HepG2 (cell line): ENCODE data around the gene SSC4D. TPM values are rescaled to one million over a fixed set of nuclear protein-coding genes. Genes with fewer than 3 reads are reported as not detected.
A peak's percentile ranks its signal among the peaks of the same experiment; 100 is the strongest.

Experiments
- ATAC-seq: fragments of 200-7000 bp; cut with Tn5 transposase; 3 replicates; pipeline ENCODE4 v1.9.1; 2020; ENCODE audit warnings: mild to moderate bottlenecking, moderate library complexity
- BruUV-seq: library from RNA; stranded (reverse); fragments of 400-500 nt; replicated peaks from 2 replicates; lab custom pipeline; 2021; lab: Mats Ljungman, UMichigan
- CTCF ChIA-PET: fragments of 300-600 bp; formaldehyde crosslinking; extraction: SDS; loops from one replicate; lab custom pipeline; 2021; ENCODE audit warnings: low total read pairs, inconsistent platforms, low intra/inter-chr PET ratio; lab: Yijun Ruan, JAX
- POLR2A ChIA-PET: fragments of 350-600 bp; sonication (Branson Sonifier 250); formaldehyde crosslinking; loops from one replicate; lab custom pipeline; 2020; ENCODE audit warnings: antibody characterized with exemption, inconsistent platforms; lab: Yijun Ruan, JAX
- DNase-seq: peaks from one replicate; pipeline ENCODE4 v3.0.0-alpha.2; 2015; ENCODE audit warnings: low spot score
- FAIRE-seq: peaks from 3 replicates; lab custom pipeline; 2011; peaks lifted over from hg19 to GRCh38; lab: Jason Lieb, UNC
- H2AFZ ChIP-seq: one replicate; pipeline ENCODE4 v1.6.1; 2011; ENCODE audit warnings: low read length, inconsistent platforms
- H3K27ac ChIP-seq: fragments of 300-600 bp; 3 replicates; pipeline ENCODE4 v1.8.0; 2011; ENCODE audit warnings: mixed run types, mild to moderate bottlenecking, mixed read lengths, low read length, inconsistent platforms; ENCODE audit not compliant: insufficient read depth; ENCODE audit errors: extremely low read length
- H3K27me3 ChIP-seq, 2 experiments: fragments of 200-600 bp in 1 of 2; 2 replicates in 1 of 2; 3 replicates in 1 of 2; pipeline versions ENCODE4 v1.6.0 to v1.8.0; 2011; ENCODE audit warnings: low read length in 2 of 2, mild to moderate bottlenecking in 2 of 2, moderate library complexity in 2 of 2, inconsistent platforms in 1 of 2; ENCODE audit not compliant: insufficient read depth in 2 of 2, control insufficient read depth in 1 of 2
- H3K36me3 ChIP-seq, 2 experiments: fragments of 200-600 bp in 1 of 2; replicated peaks in 1 of 2; 2 replicates in 1 of 2; 3 replicates in 1 of 2; pipeline versions ENCODE4 v1.5.1 to v1.8.0; 2011; ENCODE audit warnings: low read length in 2 of 2, inconsistent platforms in 1 of 2; ENCODE audit not compliant: insufficient read depth in 2 of 2, control insufficient read depth in 1 of 2
- H3K4me1 ChIP-seq: 2 replicates; pipeline ENCODE4 v1.5.1; 2012; ENCODE audit warnings: low read length, inconsistent platforms; ENCODE audit not compliant: insufficient read depth
- H3K4me2 ChIP-seq: 2 replicates; pipeline ENCODE4 v1.6.0; 2011; ENCODE audit warnings: low read depth, low read length, inconsistent platforms
- H3K4me3 ChIP-seq, 3 experiments: fragments of 200-600 bp in 1 of 3; sonication (generic), shearing (Covaris generic) in 1 of 3; replicated peaks in 1 of 3; 2 replicates each; pipeline ENCODE4 v1.5.1; 2011 to 2016; ENCODE audit warnings: low read length in 3 of 3, inconsistent platforms in 2 of 3, low read depth in 2 of 3, mild to moderate bottlenecking in 2 of 3, control low read depth in 1 of 3, mixed read lengths in 1 of 3; ENCODE audit not compliant: insufficient read depth in 1 of 3
- H3K79me2 ChIP-seq: one replicate; pipeline ENCODE4 v1.6.1; 2011; ENCODE audit warnings: low read length, inconsistent platforms; ENCODE audit not compliant: insufficient read depth
- H3K9ac ChIP-seq: 2 replicates; pipeline ENCODE4 v1.6.0; 2011; ENCODE audit warnings: mild to moderate bottlenecking, low read depth, low read length, inconsistent platforms; ENCODE audit not compliant: insufficient read depth
- H3K9me3 ChIP-seq: 2 replicates; pipeline ENCODE4 v1.5.1; 2012; ENCODE audit warnings: mild to moderate bottlenecking, low read length
- H4K20me1 ChIP-seq: 2 replicates; pipeline ENCODE4 v1.6.0; 2011; ENCODE audit warnings: inconsistent platforms, mild to moderate bottlenecking, low read length, moderate library complexity; ENCODE audit not compliant: insufficient read depth
- ELF3 ChIP-seq: IDR thresholded peaks from 2 replicates; pipeline ENCODE4 v1.6.1; 2016; ENCODE audit warnings: missing genetic modification reagents, missing compliant biosample characterization
- ETV5 ChIP-seq: IDR thresholded peaks from 2 replicates; pipeline ENCODE4 v1.6.1; 2018; ENCODE audit warnings: missing biosample characterization, missing genetic modification reagents, inconsistent platforms, borderline replicate concordance
- FOXJ3 ChIP-seq: sonication (generic); formaldehyde crosslinking; IDR thresholded peaks from 2 replicates; pipeline ENCODE4 v1.4.0; 2020; ENCODE audit warnings: missing genetic modification reagents, mild to moderate bottlenecking, borderline replicate concordance
- KLF12 ChIP-seq: sonication (generic); formaldehyde crosslinking; IDR thresholded peaks from 2 replicates; pipeline ENCODE4 v1.4.0; 2020; ENCODE audit warnings: missing genetic modification reagents, borderline replicate concordance
- NR1H2 ChIP-seq: sonication (generic); formaldehyde crosslinking; IDR thresholded peaks from 2 replicates; pipeline ENCODE4 v1.8.1; 2022; ENCODE audit warnings: low read depth, missing genetic modification reagents, borderline replicate concordance
- PAF1 ChIP-seq: IDR thresholded peaks from 2 replicates; pipeline ENCODE4 v1.6.1; 2016; ENCODE audit warnings: missing genetic modification reagents, missing compliant biosample characterization
- RBAK ChIP-seq: sonication (generic); formaldehyde crosslinking; IDR thresholded peaks from 2 replicates; pipeline ENCODE4 v1.5.1; 2020; ENCODE audit warnings: mild to moderate bottlenecking, missing genetic modification reagents
- REPIN1 ChIP-seq: sonication (generic); formaldehyde crosslinking; IDR thresholded peaks from 2 replicates; pipeline ENCODE4 v1.8.0; 2022; ENCODE audit warnings: missing genetic modification reagents, low read depth, mild to moderate bottlenecking, borderline replicate concordance
- SATB2 ChIP-seq: sonication (generic); formaldehyde crosslinking; IDR thresholded peaks from 2 replicates; pipeline ENCODE4 v1.5.0; 2020; ENCODE audit warnings: missing genetic modification reagents
- ZMAT3 ChIP-seq: sonication (generic); formaldehyde crosslinking; conservative IDR thresholded peaks from 2 replicates; pipeline ENCODE4 v1.7.0; 2021; ENCODE audit warnings: missing genetic modification reagents
- ZNF230 ChIP-seq: sonication (generic); formaldehyde crosslinking; IDR thresholded peaks from 2 replicates; pipeline ENCODE4 v1.4.0; 2020; ENCODE audit warnings: mild to moderate bottlenecking, missing genetic modification reagents
- ZNF33A ChIP-seq: sonication (generic); formaldehyde crosslinking; IDR thresholded peaks from 2 replicates; pipeline ENCODE4 v1.5.1; 2020; ENCODE audit warnings: missing genetic modification reagents, mild to moderate bottlenecking, moderate library complexity, borderline replicate concordance
- ZNF484 ChIP-seq: sonication (generic); formaldehyde crosslinking; IDR thresholded peaks from 2 replicates; pipeline ENCODE4 v1.5.1; 2020; ENCODE audit warnings: mild to moderate bottlenecking, low read depth, missing genetic modification reagents, borderline replicate concordance
- ZNF569 ChIP-seq: sonication (generic); formaldehyde crosslinking; IDR thresholded peaks from 2 replicates; pipeline ENCODE4 v1.5.0; 2020; ENCODE audit warnings: mild to moderate bottlenecking, missing genetic modification reagents, moderate library complexity, borderline replicate concordance
- ZNF614 ChIP-seq: IDR thresholded peaks from 2 replicates; pipeline ENCODE4 v1.6.1; 2018; ENCODE audit warnings: missing biosample characterization, missing genetic modification reagents, inconsistent platforms, borderline replicate concordance
- ZNF766 ChIP-seq: sonication (generic); formaldehyde crosslinking; IDR thresholded peaks from 2 replicates; pipeline ENCODE4 v1.5.0; 2020; ENCODE audit warnings: missing genetic modification reagents, borderline replicate concordance
- WGBS: methylation state at CpG from one replicate; pipeline ENCODE4 v1.1.6; 2017; ENCODE audit warnings: low lambda C conversion rate; 5-methylcytosine and 5-hydroxymethylcytosine counted together
- in situ Hi-C: cut with HindIII; loops from 2 replicates; pipeline ENCODE4 v1.10.0; 2017; ENCODE audit warnings: low pct_unique_long_range_greater_than_20kb; ENCODE audit not compliant: extremely low pct_ligation_motif_present
- intact Hi-C: fragments of 100-400 bp; cut with micrococcal nuclease; formaldehyde crosslinking; loops from one replicate; pipeline ENCODE4 v1.10.0; 2022; ENCODE audit not compliant: unreplicated experiment
- polyA plus RNA-seq, 8 experiments: library from polyadenylated mRNA; depleted of rRNA in 3 of 8; stranded (reverse) in 7 of 8; unstranded in 1 of 8; fragments of >200 nt; fragmentation: Illumina TruSeq in 4 of 8; extraction: Trizol in 4 of 8; gene quantifications; 2 replicates each; pipeline versions ENCODE4 v1.2.1 to v1.2.3, GENCODE V29; 2011 to 2016; ENCODE audit warnings: low read depth in 4 of 8, missing spikeins in 1 of 8, mixed read lengths in 1 of 8; ENCODE audit not compliant: insufficient read depth in 1 of 8
- total RNA-seq, 5 experiments: library from RNA; depleted of rRNA; stranded (reverse); fragments of >200 nt; fragmentation: Illumina TruSeq; extraction: Trizol; gene quantifications; 2 replicates each; pipeline ENCODE4 v1.2.3, GENCODE V29; 2016; ENCODE audit warnings: low read depth in 1 of 5
- TF ChIP-seq, protein P1 (sequence below): sonication (generic); formaldehyde crosslinking; IDR thresholded peaks from 2 replicates; pipeline ENCODE4 v1.4.0; 2020; ENCODE audit warnings: missing genetic modification reagents, low read depth, mild to moderate bottlenecking, borderline replicate concordance
- TF ChIP-seq, protein P2 (sequence below): IDR thresholded peaks from 2 replicates; pipeline ENCODE4 v1.6.1; 2012; ENCODE audit warnings: low read depth, low read length, improper control_type of control experiment
- TF ChIP-seq, protein P3 (sequence below): sonication (generic); formaldehyde crosslinking; IDR thresholded peaks from 2 replicates; pipeline ENCODE4 v1.4.0; 2020; ENCODE audit warnings: mild to moderate bottlenecking, missing genetic modification reagents

SSC4D gene
- total and polyA plus RNA-seq, 2 of the 13 experiments (the other 11 are each of a cell fraction or from before 2014, with no cell fraction given), result 33.3 to 63.8 TPM

DNA sequence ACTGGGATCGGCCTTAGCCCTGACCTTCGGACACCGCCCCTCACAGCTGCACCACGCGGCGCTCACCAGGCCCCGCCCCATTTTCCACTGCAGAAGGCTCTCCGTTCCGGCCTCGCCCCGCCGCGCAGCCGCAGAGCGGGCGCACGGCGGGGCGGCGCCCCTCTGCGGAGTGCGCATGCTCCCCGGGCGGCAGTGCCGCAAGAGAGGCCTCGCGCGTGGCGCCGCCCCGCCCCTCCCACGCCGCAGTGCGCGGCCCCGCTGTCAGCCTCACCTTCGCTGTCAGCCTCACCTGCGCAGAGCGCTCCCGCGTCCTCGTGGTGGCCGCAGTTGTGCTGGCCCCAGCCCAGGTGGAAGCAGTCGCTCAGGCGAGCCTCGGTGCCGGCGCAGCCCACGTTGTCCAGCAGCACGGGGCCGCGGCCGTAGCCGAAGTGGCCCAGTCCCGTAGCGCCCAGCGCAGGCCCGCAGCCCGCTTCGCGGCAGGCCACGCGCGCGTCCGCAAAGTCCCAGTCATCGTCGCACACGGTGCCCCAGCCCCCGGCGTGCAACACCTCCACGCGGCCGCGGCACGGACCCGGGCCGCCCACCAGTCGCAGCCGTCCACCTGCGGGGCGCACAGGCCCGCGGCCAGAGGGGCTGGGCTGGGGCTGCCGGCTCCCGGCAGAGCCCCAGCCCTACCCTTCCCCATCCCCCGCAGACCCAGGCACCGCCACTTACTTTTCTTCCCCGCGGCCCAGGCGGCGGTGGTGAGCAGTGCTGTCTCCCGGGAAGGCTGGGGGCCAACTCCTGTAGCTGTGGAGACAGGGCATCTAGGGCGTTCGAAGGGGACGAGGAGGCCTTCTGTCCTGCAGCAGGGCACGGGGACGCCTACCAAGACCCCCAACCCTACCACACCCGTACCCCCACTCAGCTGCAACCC, 16.1 kb downstream of the SSC4D start:
- FAIRE-seq, result no peak
- DNase-seq, result peak; percentile 89
- Histone ChIP-seq H2AFZ (peak overlapping the region; percentile 59), H3K9me3 (no peaks in the 10 kb centered on the region), H3K9ac (peak overlapping the region; percentile 82), H3K27me3 (no peaks in the 10 kb centered on the region), H3K36me3 (no peaks in the 10 kb centered on the region), H3K4me2 (peak overlapping the region; percentile 97), H3K79me2 (no peaks in the 10 kb centered on the region), H3K4me3 (peak overlapping the region; percentile 56 to 79 (median 68); a peak in 5 of 6 replicates), H3K4me1 (peaks cover 55% of the 10 kb centered on the region), H3K27ac (peak overlapping the region; percentile 84), H4K20me1 (no peaks in the 10 kb centered on the region)
- in situ Hi-C loops (no loop called here), intact Hi-C loops (no loop called here)
- no TSS peak for BruUV-seq
- POLR2A ChIA-PET, result interaction anchor here (0.8 to 2.8 kb wide), 8 partner anchors 10 to 34 kb away, joined by 3 to 25 read pairs (median 4); partner anchors contain the start of genes SSC4D and YWHAG
- ATAC-seq, result peak; percentile 81
- WGBS, result 0% methylated on average over 39 of the region's 99 CpGs
- CTCF ChIA-PET, result no interaction called here
- TF ChIP-seq ZNF569 (CRISPR knock-in tag), result no peak
- TF ChIP-seq PAF1 (CRISPR knock-in tag), result no peak
- no peak; the same call in 1 of the 2 replicates for TF ChIP-seq ELF3
- no peak for TF ChIP-seq RBAK (CRISPR knock-in tag)
- peak; percentile 33; the same call in 1 of the 2 replicates for TF ChIP-seq SATB2
- no peak for TF ChIP-seq ETV5
- no peak; the same call in none of the 2 replicates for TF ChIP-seq ZMAT3 (CRISPR knock-in tag)
- TF ChIP-seq NR1H2, result no peak; the same call in 1 of the 2 replicates
- no peak for TF ChIP-seq FOXJ3 (CRISPR knock-in tag)
- peak; percentile 89 for TF ChIP-seq ZNF766 (CRISPR knock-in tag)
- TF ChIP-seq, protein P1, sequence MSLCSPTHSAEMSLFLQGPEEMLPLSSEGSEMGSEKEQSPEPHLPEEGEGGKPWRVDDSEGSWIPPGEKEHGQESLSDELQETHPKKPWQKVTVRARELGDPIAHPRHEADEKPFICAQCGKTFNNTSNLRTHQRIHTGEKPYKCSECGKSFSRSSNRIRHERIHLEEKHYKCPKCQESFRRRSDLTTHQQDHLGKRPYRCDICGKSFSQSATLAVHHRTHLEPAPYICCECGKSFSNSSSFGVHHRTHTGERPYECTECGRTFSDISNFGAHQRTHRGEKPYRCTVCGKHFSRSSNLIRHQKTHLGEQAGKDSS, result peak; percentile 86; the same call in 1 of the 2 replicates
- TF ChIP-seq ZNF33A, result no peak
- TF ChIP-seq ZNF230, result peak; percentile 68; the same call in 1 of the 2 replicates
- TF ChIP-seq, protein P2, sequence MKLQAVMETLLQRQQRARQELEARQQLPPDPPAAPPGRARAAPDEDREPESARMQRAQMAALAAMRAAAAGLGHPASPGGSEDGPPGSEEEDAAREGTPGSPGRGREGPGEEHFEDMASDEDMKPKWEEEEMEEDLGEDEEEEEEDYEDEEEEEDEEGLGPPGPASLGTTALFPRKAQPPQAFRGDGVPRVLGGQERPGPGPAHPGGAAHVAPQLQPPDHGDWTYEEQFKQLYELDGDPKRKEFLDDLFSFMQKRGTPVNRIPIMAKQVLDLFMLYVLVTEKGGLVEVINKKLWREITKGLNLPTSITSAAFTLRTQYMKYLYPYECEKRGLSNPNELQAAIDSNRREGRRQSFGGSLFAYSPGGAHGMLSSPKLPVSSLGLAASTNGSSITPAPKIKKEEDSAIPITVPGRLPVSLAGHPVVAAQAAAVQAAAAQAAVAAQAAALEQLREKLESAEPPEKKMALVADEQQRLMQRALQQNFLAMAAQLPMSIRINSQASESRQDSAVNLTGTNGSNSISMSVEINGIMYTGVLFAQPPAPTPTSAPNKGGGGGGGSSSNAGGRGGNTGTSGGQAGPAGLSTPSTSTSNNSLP, result no peak
- no peak; the same call in 1 of the 2 replicates for TF ChIP-seq REPIN1 (CRISPR knock-in tag)
- TF ChIP-seq, protein P3, sequence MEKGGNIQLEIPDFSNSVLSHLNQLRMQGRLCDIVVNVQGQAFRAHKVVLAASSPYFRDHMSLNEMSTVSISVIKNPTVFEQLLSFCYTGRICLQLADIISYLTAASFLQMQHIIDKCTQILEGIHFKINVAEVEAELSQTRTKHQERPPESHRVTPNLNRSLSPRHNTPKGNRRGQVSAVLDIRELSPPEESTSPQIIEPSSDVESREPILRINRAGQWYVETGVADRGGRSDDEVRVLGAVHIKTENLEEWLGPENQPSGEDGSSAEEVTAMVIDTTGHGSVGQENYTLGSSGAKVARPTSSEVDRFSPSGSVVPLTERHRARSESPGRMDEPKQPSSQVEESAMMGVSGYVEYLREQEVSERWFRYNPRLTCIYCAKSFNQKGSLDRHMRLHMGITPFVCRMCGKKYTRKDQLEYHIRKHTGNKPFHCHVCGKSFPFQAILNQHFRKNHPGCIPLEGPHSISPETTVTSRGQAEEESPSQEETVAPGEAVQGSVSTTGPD (CRISPR knock-in tag), result no peak
- peak; percentile 82; the same call in 1 of the 2 replicates for TF ChIP-seq KLF12 (CRISPR knock-in tag)
- no peak for TF ChIP-seq ZNF484
- no peak for TF ChIP-seq ZNF614 (CRISPR knock-in tag)
